Upper lobe of left lung (tissue), 4 donors: Measurements from ENCODE around the gene AHI1.

ENCODE experiments used
- EP300 ChIP-seq, 4 donors: sonication (generic); formaldehyde crosslinking; IDR thresholded peaks; one replicate each; pipeline ENCODE4 v1.5.1; 2017; ENCODE audit warnings: antibody characterized with exemption in 4 of 4, control low read depth in 2 of 4
- POLR2A ChIP-seq, 4 donors: fragments of 450-650 bp; IDR thresholded peaks; one replicate each; pipeline ENCODE4 v1.5.1; 2016 to 2017; ENCODE audit warnings: antibody characterized with exemption in 4 of 4, mild to moderate bottlenecking in 2 of 4
- POLR2AphosphoS5 ChIP-seq, 2 donors: sonication (generic); formaldehyde crosslinking; IDR thresholded peaks; one replicate each; pipeline ENCODE4 v1.5.1; 2017; ENCODE audit warnings: antibody characterized with exemption in 2 of 2
- TF ChIP-seq, protein P1 (sequence below), 6 experiments: fragments of 450-650 bp in 4 of 6; fragments of 200-600 bp in 2 of 6; sonication (generic) in 2 of 6; IDR thresholded peaks; one replicate each; pipeline ENCODE4 v1.5.1; 2016 to 2019; ENCODE audit warnings: antibody characterized with exemption in 6 of 6

DNA sequence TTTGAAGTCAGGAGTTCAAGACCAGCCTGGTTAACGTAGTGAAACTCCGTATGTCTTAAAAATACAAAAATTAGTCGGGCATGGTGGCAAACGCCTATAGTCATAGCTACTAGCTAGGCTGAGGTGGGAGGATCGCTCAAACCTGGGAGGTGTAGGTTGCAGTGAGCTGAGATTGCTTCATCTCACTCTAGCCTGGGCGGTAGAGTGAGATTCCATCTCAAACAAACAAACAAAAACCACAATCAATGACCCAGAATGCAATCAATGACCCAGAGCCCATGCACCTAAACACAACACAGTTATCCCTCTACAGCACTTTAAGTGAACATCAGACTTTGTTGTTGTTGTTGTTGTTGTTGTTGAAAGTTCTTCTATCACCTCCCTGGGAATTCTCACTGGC is 238.6 kb downstream of the AHI1 start:
- TF ChIP-seq, protein P1, sequence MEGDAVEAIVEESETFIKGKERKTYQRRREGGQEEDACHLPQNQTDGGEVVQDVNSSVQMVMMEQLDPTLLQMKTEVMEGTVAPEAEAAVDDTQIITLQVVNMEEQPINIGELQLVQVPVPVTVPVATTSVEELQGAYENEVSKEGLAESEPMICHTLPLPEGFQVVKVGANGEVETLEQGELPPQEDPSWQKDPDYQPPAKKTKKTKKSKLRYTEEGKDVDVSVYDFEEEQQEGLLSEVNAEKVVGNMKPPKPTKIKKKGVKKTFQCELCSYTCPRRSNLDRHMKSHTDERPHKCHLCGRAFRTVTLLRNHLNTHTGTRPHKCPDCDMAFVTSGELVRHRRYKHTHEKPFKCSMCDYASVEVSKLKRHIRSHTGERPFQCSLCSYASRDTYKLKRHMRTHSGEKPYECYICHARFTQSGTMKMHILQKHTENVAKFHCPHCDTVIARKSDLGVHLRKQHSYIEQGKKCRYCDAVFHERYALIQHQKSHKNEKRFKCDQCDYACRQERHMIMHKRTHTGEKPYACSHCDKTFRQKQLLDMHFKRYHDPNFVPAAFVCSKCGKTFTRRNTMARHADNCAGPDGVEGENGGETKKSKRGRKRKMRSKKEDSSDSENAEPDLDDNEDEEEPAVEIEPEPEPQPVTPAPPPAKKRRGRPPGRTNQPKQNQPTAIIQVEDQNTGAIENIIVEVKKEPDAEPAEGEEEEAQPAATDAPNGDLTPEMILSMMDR (IDR thresholded peaks at IDR 0.05), result no peak
- TF ChIP-seq EP300 (IDR thresholded peaks at IDR 0.05) (no peak), POLR2AphosphoS5 (IDR thresholded peaks at IDR 0.05) (no peak), POLR2A (IDR thresholded peaks at IDR 0.05) (no peak)
